CD4-positive, alpha-beta T cell treated with Interleukin-15 for 4 hours (primary cell): ENCODE results near the gene GMPR.

Experiments used
- DNase-seq: peaks from one replicate; pipeline ENCODE4 v3.0.0-alpha.2; 2020; ENCODE audit warnings: low spot score

Gene GMPR

DNA sequence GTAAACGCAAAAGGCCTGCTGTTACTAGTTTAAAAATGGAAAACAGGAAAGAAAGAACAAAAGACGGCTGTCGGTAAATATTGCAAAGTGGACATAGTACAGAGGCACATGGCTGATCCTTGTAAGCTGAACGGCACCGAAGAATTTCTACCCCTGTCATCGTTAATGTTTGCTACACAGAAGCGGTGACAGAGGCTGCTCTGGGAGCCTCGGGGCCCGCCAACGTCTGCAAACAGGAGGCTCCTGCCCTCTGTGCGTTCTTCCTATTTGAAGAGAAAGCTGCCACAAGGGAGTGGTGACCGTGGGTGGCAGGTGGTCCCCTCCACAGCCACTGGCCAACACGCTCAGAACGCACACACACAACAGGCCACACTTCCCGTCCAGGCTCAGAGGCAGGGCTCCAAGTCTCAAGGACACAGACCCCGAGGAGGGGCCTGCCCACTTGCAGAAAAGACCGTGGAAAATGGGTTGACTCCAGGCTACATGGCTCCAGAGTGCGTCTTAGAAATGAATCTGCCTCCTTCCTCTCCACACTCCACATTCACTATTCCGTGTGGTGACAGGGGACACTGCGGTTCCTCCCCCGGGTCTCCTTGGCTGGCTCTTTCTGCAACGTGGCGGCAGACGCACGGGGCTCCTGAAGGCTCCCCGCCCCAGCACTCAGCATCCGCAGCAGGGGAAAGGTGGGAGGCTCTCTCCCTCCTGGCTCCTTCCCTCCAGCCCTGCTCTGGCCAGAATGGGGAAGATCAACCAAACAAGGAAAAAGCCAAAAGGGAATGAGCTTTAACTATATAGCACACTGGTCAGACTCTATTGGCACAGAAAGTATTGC is 64.5 kb downstream of the GMPR start:
- DNase-seq = no peak

GRCh38 chr6:16305246-16305725 is 66.9 kb downstream of the GMPR start:
- DNase-seq = no peak

GRCh38 chr6:16305788-16306187 is 67.4 kb downstream of the GMPR start:
- no peak for DNase-seq

GRCh38 chr6:16306334-16306733 is 67.9 kb downstream of the GMPR start:
- no peak for DNase-seq

DNA sequence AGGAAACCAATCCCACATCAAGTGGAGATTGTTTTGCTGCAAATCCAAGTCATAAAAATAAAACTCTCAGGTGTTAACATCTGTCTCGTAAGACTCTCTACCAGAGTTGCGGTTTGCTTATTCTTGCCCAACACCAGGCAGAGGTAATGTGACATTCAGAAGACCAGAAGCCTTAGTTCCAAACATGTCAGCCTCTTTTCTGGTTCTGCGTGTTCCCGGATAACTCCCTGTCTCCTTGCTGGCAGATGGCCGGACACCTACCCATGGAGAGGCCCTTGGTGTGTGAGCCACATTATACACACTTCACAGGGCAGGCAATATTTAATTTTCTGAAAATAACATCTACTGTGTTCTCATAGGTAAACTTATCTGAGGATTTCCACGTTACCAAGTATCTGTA is 73.4 kb downstream of the GMPR start:
- no peak for DNase-seq

DNA sequence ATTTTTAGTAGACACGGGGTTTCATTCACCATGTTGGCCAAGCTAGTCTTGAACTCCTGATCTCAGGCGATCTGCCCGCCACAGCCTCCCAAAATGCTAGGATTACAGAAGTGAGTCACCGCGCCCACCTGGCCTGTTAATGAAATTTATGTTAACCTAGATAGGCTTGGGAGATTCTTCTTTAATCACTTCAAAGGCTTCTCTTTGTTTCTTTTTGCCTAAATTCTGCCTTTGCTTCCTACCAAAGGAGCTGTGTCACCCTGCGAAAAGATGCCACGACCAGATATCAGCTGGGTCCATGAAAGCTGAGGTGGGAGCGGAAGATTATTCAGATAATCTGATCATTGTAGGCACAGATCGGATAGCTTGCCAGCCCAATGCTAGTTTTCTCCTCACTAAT is 75.3 kb downstream of the GMPR start:
- no peak for DNase-seq

GRCh38 chr6:16314296-16314695 is 75.9 kb downstream of the GMPR start:
- no peak for DNase-seq

DNA sequence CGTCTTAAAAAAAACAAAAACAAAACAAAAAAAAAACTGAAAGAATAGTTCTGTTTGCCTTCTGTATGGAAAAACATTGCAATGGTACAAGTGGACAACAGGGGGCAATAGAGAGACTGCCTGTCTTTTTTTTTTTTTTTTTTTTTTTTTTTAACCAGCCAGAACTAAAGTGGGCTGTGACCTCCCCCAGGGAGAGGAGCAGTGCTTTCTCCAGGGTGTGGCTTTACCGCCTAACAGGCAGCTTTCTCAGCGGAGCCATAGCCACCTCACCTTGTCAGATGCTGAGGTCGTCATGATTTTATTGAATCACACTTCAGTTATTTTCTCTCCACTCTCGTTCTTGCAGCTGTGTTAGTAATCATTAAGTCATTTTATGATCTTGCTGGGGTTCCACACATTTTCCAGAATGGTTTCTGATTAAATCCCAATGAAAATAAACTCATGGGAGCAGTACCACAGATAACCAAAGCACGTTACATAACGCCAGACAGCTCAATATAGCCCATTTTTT is 78.4 kb downstream of the GMPR start:
- peak; percentile 53 for DNase-seq

DNA sequence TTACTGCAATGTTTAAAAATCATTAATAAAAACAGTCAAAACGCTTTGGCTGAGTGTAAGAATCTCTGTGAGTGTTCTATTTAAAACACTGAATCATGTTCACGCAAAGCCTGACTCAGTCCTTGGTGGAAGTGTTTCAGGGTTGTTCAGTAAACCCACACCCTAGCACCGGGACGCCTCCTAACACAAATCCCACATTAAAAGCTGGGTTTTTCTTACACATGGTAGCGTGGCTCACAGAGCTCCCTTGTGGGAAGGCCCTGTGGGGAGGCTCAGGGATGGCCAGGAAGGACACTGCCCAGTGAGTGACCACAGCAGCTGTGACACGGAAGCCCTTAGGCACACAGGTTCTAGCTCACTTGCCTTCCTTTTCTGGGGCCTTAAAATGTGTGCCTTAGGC is 80.2 kb downstream of the GMPR start:
- DNase-seq = peak; percentile 30

GRCh38 chr6:16318953-16319720 is 80.8 kb downstream of the GMPR start:
- DNase-seq = no peak

DNA sequence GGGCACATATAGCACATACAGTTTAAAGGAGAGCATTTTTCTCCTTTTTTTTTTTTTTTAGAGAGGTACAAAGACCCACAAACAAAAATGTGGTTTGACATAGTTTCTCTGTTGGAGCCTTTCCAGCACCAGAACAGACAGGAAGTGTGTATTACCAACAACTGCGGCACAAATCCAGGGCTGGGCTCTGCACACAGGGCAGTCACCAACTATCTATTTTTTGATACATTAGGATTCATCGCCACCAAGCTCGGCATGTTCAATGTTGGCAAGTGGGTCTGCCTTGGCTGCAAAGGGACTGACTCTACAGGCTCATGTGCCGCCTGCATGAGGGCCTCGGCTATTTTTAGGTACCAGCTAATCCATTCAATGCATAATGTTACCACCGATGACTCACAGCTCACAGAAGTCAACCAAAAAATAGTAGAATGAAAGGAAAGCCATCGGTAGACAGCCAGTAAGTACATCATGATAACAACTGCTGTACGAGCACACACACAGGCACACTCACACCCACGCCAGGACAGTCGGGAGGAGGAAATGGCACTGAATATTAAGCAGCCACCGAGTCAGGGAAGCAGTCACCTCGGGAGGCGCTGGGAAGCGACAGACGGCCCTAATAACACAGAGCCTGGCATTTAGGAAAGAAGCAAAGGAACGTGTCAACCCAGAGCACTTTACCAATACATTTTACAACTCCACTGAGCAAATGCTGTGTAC is 81.6 kb downstream of the GMPR start:
- peak; percentile 81 for DNase-seq

- no peak for DNase-seq
Observed at GRCh38 chr6:16320533-16321340, 82.3 kb downstream of the GMPR start.

GRCh38 chr6:16321341-16321710 is 82.9 kb downstream of the GMPR start:
- DNase-seq = no peak

GRCh38 chr6:16321826-16322225 is 83.4 kb downstream of the GMPR start:
- DNase-seq = no peak

GRCh38 chr6:16322666-16323312 is 84.4 kb downstream of the GMPR start:
- peak; percentile 79 for DNase-seq

DNA sequence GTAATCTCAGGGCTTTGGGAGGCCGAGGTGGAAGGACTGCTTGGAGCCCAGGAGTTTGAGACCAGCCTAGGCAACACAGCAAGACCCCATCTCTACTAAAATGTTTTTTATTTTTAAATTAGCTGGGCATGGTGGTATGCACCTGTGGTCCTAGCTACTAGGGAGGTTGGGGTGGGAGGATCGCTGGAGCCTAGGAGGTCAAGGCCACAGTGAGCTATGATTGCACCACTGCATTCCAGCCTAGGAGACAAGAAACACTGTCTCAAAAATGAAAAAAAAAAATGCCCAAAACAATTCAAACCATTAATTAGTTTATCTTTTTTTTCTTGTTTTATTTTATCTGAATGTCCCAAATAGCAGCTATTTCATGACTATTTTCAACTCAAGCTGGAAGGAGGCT is 85.8 kb downstream of the GMPR start:
- DNase-seq = no peak

DNA sequence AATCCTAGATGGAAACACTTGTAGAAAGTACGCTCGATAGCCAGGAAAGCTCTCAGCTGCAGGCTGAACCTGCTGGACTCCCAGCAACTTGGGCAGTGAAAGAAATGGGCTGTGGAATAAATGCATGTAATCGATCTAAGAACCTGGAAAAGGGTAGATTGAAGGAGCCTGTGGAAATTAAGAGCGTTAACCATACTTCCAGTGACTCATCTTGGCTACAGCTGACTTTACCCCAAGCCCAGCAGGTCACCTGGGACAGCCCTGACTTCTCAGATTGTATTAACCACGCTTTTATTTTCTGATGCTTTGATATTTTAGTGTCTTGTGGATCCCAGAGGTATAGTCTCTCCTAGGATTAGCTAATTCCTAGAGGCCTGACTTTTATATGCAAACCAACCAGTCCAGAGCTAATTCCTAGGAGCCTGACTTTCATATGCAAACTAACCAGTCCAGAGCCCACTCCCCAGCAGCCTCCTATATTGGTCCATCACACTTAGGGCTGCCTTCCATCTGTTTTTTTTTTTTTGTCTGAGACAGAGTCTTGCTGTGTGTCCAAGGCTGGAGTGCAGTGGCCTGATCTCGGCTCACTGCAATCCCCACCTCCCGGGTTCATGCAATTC is 86.3 kb downstream of the GMPR start:
- no peak for DNase-seq

DNA sequence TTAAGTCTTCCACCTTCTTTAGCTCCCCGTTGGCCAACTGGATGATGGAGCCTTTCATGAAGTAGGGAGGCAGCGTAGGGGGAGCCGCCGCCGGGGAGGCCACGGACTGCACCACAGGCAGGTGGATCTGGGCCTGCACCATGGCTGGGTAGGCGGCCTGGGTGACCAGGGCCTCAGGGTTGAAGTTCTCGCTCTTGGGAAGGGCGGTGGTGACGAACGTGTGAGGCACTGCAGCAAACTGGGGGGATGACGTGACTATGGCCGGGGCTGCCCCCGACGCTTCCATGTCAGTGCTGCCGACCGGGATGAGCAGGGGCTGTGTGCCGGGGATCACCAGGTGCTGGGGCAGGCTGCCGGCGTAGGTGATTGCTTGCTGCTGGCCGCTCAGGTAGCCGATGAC is 88.1 kb downstream of the GMPR start:
- no peak for DNase-seq

- no peak for DNase-seq
Observed at GRCh38 chr6:16326971-16327776, 88.8 kb downstream of the GMPR start.
